D721Med (cell line): ENCODE measurements around the gene POLE.

Source experiments
- DNase-seq: peaks from one replicate; pipeline ENCODE4 v3.0.0; 2011; ENCODE audit warnings: low spot score; ENCODE audit not compliant: insufficient read length
- FAIRE-seq: peaks from 2 replicates; lab custom pipeline; 2011; peaks lifted over from hg19 to GRCh38; lab: Jason Lieb, UNC
- CTCF ChIP-seq: IDR thresholded peaks from 2 replicates; pipeline ENCODE4 v1.5.1; 2012; ENCODE audit warnings: mild to moderate bottlenecking, control low read depth; ENCODE audit not compliant: insufficient read depth; ENCODE audit errors: missing control alignments

POLE gene

GRCh38 chr12:132635076-132635955 is 51.8 kb downstream of the POLE start:
- no peak for FAIRE-seq
- no peak for TF ChIP-seq CTCF
- DNase-seq: no peak

GRCh38 chr12:132634411-132634990 is 52.6 kb downstream of the POLE start:
- FAIRE-seq (no peak), DNase-seq (no peak)
- TF ChIP-seq CTCF: no peak

GRCh38 chr12:132633901-132634300 is 53.2 kb downstream of the POLE start:
- no peak for FAIRE-seq
- TF ChIP-seq CTCF: no peak
- DNase-seq: no peak

- DNase-seq (no peak), FAIRE-seq (no peak)
- no peak for TF ChIP-seq CTCF
Observed at GRCh38 chr12:132633398-132633797, 53.7 kb downstream of the POLE start.

GRCh38 chr12:132632521-132633228 is 54.5 kb downstream of the POLE start:
- TF ChIP-seq CTCF: no peak
- DNase-seq (no peak), FAIRE-seq (no peak)

- DNase-seq (no peak), FAIRE-seq (no peak)
- no peak for TF ChIP-seq CTCF
Observed at GRCh38 chr12:132631666-132632065, 55.5 kb downstream of the POLE start.
